NCI-H345 treated with DMSO at 0.1 percent for 48 hours (cell line): ENCODE data around the gene AR.

Source experiments
- DNase-seq: peaks from one replicate; lab custom pipeline; 2025; ENCODE audit not compliant: unreplicated experiment; lab: John Stamatoyannopoulos, UW

The AR gene

DNA sequence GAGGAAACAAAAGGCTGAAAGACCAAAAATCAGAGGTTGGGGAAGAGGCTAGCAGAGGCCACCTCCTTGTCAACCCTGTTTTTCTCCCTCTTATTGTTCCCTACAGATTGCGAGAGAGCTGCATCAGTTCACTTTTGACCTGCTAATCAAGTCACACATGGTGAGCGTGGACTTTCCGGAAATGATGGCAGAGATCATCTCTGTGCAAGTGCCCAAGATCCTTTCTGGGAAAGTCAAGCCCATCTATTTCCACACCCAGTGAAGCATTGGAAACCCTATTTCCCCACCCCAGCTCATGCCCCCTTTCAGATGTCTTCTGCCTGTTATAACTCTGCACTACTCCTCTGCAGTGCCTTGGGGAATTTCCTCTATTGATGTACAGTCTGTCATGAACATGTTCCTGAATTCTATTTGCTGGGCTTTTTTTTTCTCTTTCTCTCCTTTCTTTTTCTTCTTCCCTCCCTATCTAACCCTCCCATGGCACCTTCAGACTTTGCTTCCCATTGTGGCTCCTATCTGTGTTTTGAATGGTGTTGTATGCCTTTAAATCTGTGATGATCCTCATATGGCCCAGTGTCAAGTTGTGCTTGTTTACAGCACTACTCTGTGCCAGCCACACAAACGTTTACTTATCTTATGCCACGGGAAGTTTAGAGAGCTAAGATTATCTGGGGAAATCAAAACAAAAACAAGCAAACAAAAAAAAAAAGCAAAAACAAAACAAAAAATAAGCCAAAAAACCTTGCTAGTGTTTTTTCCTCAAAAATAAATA, 179.9 kb downstream of the AR start:
- DNase-seq, result no peak

GRCh38 chrX:67724359-67725110, 180.7 kb downstream of the AR start:
- no peak for DNase-seq

DNA sequence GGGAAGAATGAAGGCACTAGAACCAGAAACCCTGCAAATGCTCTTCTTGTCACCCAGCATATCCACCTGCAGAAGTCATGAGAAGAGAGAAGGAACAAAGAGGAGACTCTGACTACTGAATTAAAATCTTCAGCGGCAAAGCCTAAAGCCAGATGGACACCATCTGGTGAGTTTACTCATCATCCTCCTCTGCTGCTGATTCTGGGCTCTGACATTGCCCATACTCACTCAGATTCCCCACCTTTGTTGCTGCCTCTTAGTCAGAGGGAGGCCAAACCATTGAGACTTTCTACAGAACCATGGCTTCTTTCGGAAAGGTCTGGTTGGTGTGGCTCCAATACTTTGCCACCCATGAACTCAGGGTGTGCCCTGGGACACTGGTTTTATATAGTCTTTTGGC, 181.7 kb downstream of the AR start:
- DNase-seq, result no peak

DNA sequence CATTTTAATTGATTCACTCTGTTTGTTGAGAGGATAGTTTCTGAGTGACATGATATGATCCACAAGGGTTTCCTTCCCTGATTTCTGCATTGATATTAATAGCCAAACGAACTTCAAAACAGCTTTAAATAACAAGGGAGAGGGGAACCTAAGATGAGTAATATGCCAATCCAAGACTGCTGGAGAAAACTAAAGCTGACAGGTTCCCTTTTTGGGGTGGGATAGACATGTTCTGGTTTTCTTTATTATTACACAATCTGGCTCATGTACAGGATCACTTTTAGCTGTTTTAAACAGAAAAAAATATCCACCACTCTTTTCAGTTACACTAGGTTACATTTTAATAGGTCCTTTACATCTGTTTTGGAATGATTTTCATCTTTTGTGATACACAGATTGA, 182.2 kb downstream of the AR start:
- no peak for DNase-seq

- no peak for DNase-seq
These were observed 183.8 kb downstream of the AR start for GRCh38 chrX:67727576-67727975.

- DNase-seq, result no peak
These were observed 186.5 kb downstream of the AR start for GRCh38 chrX:67730296-67730695.

GRCh38 chrX:67731061-67731460, 187.2 kb downstream of the AR start:
- DNase-seq, result no peak

GRCh38 chrX:67732864-67733263, 189.0 kb downstream of the AR start:
- no peak for DNase-seq

DNA sequence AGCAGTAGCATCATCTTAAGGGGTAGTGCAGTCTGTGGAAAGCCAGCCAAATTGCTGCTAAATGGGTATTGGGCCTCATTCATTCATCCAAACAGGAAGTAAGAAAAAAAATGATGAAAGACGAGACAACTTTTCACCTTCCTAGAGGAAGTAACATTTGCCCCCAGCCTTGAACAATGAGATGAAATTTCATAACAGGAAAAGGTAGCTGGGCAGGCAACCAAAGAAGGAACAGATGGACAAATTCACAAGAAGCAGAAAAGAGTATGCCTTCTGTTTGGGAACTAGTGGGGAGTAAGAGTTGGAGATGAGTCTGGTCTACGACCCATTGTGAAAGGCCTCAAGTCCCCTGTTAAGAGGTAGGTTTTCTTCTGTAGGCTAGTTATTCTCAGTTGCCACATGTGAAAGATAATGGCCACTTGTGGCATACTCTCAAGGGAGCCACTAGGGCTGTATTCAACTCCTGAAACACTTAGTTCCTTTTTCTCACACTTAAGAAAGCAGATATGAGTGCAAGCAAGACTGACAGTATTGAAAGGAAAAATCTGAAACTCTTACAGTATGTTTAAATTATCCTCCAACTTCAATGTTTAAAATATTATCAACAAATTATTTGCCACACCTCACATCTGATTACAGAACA, 190.4 kb downstream of the AR start:
- no peak for DNase-seq

- no peak for DNase-seq
These were observed 205.7 kb downstream of the AR start for GRCh38 chrX:67749536-67749935.

DNA sequence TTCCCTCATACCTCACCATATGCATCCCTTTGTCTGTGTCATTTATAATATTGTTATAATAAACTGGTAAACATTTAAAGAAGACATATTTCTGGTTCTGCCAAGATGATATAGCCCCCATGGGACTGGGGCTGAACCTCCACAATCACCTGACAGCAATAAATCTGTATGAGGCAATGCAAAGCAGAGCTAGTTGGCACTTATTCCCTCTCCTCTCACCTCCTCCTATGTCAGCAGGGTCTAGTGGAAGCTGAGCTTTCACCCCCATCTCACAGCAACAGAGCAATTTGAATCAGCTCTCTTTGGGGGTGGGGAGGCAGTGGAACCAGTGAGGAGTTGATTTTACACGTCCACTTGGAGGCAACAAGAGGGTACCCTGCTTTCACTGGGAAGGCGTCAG, 206.9 kb downstream of the AR start:
- DNase-seq, result no peak

GRCh38 chrX:67759018-67759417, 215.2 kb downstream of the AR start:
- no peak for DNase-seq

DNA sequence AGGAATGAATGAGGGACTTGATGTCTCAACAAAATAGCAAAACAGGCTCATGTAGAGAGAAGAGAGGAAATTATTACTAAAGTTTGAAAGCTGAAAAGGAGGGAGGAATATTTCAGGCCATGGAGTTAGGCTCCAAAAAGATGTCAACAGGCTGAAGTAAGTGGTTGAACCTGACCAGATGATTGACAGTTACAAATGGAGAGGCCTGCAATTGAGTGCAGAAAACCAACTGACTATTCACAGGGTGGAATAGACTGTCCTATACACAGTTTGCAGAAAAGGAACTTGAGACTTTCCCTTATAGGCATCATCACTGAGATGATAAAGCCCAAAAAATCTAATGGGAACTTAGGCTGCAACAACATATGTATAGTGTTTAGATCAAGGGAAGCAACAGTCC, 233.3 kb downstream of the AR start:
- DNase-seq, result no peak

DNA sequence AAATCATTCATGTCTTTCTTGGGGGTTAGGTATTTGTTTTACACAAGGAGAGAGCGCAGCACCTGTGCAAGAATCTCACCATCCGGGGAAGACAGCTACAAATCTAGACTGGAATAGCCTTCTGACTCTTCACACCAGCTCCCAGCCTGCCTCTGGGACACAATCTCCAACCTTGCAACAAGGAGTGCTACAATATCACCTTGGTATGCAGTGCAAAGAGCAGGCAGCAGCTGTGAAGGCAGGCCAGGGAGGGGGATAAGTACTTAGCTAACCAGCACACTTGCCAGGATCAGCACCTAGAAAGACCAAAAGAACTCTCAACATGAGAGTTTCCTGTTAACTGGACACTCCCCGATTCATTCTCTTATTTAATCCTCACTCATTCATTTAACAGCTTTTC, 235.3 kb downstream of the AR start:
- DNase-seq, result no peak
